ENCODE data around the gene SS18L1.

DNA sequence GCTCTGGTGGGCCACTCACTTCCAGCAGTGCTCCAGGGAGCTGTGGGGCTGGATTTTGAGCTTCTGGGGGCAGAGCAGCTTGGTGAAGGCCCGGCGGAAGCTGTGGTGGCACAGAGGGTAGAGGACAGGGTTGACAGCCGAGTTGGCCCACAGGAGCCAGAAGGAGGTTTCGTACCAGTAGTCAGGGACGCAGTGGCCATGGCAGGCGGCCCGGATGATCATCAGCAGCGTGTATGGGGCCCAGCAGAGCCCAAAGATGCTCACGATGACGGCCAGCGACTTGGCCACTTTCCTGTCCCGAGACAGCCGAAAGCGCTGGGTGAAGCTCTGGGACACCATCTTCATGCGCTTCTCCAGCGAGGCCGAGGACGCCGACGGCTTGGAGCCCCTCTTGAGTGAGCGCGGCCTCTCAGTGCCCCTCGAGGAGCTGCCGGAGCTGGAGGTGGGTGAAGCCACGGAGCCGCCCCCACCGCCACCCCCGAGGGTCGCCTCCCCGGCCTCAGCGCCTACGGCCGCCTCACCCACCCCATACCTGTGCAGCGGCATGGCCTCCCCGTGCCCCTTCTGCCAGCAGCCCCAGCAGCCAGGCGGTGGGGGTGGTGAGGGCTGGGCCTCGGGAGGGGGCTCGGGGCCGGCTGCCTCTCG is 72.5 kb downstream of the SS18L1 start:
- TF ChIP-seq, protein P1, sequence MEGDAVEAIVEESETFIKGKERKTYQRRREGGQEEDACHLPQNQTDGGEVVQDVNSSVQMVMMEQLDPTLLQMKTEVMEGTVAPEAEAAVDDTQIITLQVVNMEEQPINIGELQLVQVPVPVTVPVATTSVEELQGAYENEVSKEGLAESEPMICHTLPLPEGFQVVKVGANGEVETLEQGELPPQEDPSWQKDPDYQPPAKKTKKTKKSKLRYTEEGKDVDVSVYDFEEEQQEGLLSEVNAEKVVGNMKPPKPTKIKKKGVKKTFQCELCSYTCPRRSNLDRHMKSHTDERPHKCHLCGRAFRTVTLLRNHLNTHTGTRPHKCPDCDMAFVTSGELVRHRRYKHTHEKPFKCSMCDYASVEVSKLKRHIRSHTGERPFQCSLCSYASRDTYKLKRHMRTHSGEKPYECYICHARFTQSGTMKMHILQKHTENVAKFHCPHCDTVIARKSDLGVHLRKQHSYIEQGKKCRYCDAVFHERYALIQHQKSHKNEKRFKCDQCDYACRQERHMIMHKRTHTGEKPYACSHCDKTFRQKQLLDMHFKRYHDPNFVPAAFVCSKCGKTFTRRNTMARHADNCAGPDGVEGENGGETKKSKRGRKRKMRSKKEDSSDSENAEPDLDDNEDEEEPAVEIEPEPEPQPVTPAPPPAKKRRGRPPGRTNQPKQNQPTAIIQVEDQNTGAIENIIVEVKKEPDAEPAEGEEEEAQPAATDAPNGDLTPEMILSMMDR (IDR thresholded peaks at IDR 0.05): no peak
- no peak for TF ChIP-seq RAD21 (IDR thresholded peaks at IDR 0.05; ENCODE audit: low read length)
- TF ChIP-seq RCOR1 (IDR thresholded peaks at IDR 0.05; ENCODE audit: low read length): no peak
- TF ChIP-seq, protein P2, sequence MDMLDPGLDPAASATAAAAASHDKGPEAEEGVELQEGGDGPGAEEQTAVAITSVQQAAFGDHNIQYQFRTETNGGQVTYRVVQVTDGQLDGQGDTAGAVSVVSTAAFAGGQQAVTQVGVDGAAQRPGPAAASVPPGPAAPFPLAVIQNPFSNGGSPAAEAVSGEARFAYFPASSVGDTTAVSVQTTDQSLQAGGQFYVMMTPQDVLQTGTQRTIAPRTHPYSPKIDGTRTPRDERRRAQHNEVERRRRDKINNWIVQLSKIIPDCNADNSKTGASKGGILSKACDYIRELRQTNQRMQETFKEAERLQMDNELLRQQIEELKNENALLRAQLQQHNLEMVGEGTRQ (IDR thresholded peaks at IDR 0.05; ENCODE audit: borderline replicate concordance, low read depth, low read length): no peak
- TF ChIP-seq, protein P3, sequence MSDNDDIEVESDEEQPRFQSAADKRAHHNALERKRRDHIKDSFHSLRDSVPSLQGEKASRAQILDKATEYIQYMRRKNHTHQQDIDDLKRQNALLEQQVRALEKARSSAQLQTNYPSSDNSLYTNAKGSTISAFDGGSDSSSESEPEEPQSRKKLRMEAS (IDR thresholded peaks at IDR 0.05; ENCODE audit: low read depth): no peak
- TF ChIP-seq, protein P4, sequence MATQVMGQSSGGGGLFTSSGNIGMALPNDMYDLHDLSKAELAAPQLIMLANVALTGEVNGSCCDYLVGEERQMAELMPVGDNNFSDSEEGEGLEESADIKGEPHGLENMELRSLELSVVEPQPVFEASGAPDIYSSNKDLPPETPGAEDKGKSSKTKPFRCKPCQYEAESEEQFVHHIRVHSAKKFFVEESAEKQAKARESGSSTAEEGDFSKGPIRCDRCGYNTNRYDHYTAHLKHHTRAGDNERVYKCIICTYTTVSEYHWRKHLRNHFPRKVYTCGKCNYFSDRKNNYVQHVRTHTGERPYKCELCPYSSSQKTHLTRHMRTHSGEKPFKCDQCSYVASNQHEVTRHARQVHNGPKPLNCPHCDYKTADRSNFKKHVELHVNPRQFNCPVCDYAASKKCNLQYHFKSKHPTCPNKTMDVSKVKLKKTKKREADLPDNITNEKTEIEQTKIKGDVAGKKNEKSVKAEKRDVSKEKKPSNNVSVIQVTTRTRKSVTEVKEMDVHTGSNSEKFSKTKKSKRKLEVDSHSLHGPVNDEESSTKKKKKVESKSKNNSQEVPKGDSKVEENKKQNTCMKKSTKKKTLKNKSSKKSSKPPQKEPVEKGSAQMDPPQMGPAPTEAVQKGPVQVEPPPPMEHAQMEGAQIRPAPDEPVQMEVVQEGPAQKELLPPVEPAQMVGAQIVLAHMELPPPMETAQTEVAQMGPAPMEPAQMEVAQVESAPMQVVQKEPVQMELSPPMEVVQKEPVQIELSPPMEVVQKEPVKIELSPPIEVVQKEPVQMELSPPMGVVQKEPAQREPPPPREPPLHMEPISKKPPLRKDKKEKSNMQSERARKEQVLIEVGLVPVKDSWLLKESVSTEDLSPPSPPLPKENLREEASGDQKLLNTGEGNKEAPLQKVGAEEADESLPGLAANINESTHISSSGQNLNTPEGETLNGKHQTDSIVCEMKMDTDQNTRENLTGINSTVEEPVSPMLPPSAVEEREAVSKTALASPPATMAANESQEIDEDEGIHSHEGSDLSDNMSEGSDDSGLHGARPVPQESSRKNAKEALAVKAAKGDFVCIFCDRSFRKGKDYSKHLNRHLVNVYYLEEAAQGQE (IDR thresholded peaks at IDR 0.05; ENCODE audit: low read depth, low read length): no peak
- TF ChIP-seq TCF12 (IDR thresholded peaks at IDR 0.05): no peak
- TF ChIP-seq, protein P5, sequence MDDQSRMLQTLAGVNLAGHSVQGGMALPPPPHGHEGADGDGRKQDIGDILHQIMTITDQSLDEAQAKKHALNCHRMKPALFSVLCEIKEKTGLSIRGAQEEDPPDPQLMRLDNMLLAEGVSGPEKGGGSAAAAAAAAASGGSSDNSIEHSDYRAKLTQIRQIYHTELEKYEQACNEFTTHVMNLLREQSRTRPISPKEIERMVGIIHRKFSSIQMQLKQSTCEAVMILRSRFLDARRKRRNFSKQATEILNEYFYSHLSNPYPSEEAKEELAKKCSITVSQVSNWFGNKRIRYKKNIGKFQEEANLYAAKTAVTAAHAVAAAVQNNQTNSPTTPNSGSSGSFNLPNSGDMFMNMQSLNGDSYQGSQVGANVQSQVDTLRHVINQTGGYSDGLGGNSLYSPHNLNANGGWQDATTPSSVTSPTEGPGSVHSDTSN (IDR thresholded peaks at IDR 0.05): no peak
- no peak for TF ChIP-seq GABPA (IDR thresholded peaks at IDR 0.05; ENCODE audit: low read depth)
- TF ChIP-seq SMC3 (IDR thresholded peaks at IDR 0.05; ENCODE audit: low read depth, low read length): no peak

Measured in SK-N-SH (cell line).